ENCODE measurements around the gene KRT83.

The KRT83 gene

GRCh38 chr12:52361553-52361952 is 40.4 kb upstream of the KRT83 start:
- Histone ChIP-seq H3K4me3 (replicated peaks; ENCODE audit: low read depth, low read length) (no peak overlapping the region), H3K27me3 (replicated peaks; ENCODE audit: control insufficient read depth, insufficient read depth, low read length) (no peaks in the 10 kb centered on the region; the same call in none of the 2 replicates), H3K36me3 (ENCODE audit: control insufficient read depth, insufficient read depth, low read length) (no peaks in the 10 kb centered on the region)
- no peak for DNase-seq (ENCODE audit: extremely low read depth, insufficient read length)
- no peak for TF ChIP-seq CTCF (IDR thresholded peaks at IDR 0.05; ENCODE audit: insufficient read depth, low read length, poor library complexity, severe bottlenecking)

GRCh38 chr12:52360663-52361271 is 39.6 kb upstream of the KRT83 start:
- Histone ChIP-seq H3K4me3 (replicated peaks; ENCODE audit: low read depth, low read length) (no peak overlapping the region), H3K27me3 (replicated peaks; ENCODE audit: control insufficient read depth, insufficient read depth, low read length) (no peaks in the 10 kb centered on the region; the same call in none of the 2 replicates), H3K36me3 (ENCODE audit: control insufficient read depth, insufficient read depth, low read length) (no peaks in the 10 kb centered on the region)
- TF ChIP-seq CTCF (IDR thresholded peaks at IDR 0.05; ENCODE audit: insufficient read depth, low read length, poor library complexity, severe bottlenecking): no peak
- no peak for DNase-seq (ENCODE audit: extremely low read depth, insufficient read length)

GRCh38 chr12:52360106-52360662 is 39.0 kb upstream of the KRT83 start:
- H3K27me3 ChIP-seq (replicated peaks; ENCODE audit: control insufficient read depth, insufficient read depth, low read length): no peaks in the 10 kb centered on the region; the same call in 1 of the 2 replicates
- H3K36me3 ChIP-seq (ENCODE audit: control insufficient read depth, insufficient read depth, low read length): no peaks in the 10 kb centered on the region
- no peak for DNase-seq (ENCODE audit: extremely low read depth, insufficient read length)
- no peak overlapping the region for H3K4me3 ChIP-seq (replicated peaks; ENCODE audit: low read depth, low read length)
- TF ChIP-seq CTCF (IDR thresholded peaks at IDR 0.05; ENCODE audit: insufficient read depth, low read length, poor library complexity, severe bottlenecking): no peak

- Histone ChIP-seq H3K27me3 (replicated peaks; ENCODE audit: control insufficient read depth, insufficient read depth, low read length) (no peaks in the 10 kb centered on the region; the same call in 1 of the 2 replicates), H3K4me3 (replicated peaks; ENCODE audit: low read depth, low read length) (no peak overlapping the region), H3K36me3 (ENCODE audit: control insufficient read depth, insufficient read depth, low read length) (no peaks in the 10 kb centered on the region)
- TF ChIP-seq CTCF (IDR thresholded peaks at IDR 0.05; ENCODE audit: insufficient read depth, low read length, poor library complexity, severe bottlenecking): no peak
- no peak for DNase-seq (ENCODE audit: extremely low read depth, insufficient read length)
Measured at GRCh38 chr12:52359621-52360061, 38.4 kb upstream of the KRT83 start.

GRCh38 chr12:52358575-52359350 is 37.6 kb upstream of the KRT83 start:
- peak; percentile 39 for DNase-seq (ENCODE audit: extremely low read depth, insufficient read length)
- TF ChIP-seq CTCF (IDR thresholded peaks at IDR 0.05; ENCODE audit: insufficient read depth, low read length, poor library complexity, severe bottlenecking): peak; percentile 46
- Histone ChIP-seq H3K4me3 (replicated peaks; ENCODE audit: low read depth, low read length) (no peak overlapping the region), H3K36me3 (ENCODE audit: control insufficient read depth, insufficient read depth, low read length) (no peaks in the 10 kb centered on the region), H3K27me3 (replicated peaks; ENCODE audit: control insufficient read depth, insufficient read depth, low read length) (no peaks in the 10 kb centered on the region; the same call in none of the 2 replicates)

Data from GM06990 (cell line).